HG03175 (cell line): ENCODE data around the gene ASXL1.
"Not testable (repeated sequence)": the region's sequence is repeated elsewhere in the genome, so short reads cannot be mapped to it uniquely, and the experiment has no call there.

Experiments used
- ATAC-seq: cut with Tn5 transposase; IDR thresholded peaks from one replicate; pipeline ENCODE4 v1.9.1; 2021; ENCODE audit warnings: mild to moderate bottlenecking, moderate library complexity; ENCODE audit not compliant: unreplicated experiment

The ASXL1 gene

GRCh38 chr20:32359633-32360332 is 1.7 kb downstream of the ASXL1 start:
- ATAC-seq, result no peak

- no peak for ATAC-seq
Observed at GRCh38 chr20:32360333-32360634, 2.2 kb downstream of the ASXL1 start.

GRCh38 chr20:32362901-32363364 is 4.8 kb downstream of the ASXL1 start:
- no peak for ATAC-seq

- ATAC-seq, result no peak
Observed at GRCh38 chr20:32363492-32363891, 5.4 kb downstream of the ASXL1 start.

GRCh38 chr20:32364554-32365208 is 6.5 kb downstream of the ASXL1 start:
- ATAC-seq, result no peak

- ATAC-seq, result no peak
Observed at GRCh38 chr20:32365564-32365963, 7.4 kb downstream of the ASXL1 start.

- no peak for ATAC-seq
Observed at GRCh38 chr20:32366380-32366779, 8.2 kb downstream of the ASXL1 start.

- ATAC-seq, result no peak
Observed at GRCh38 chr20:32368323-32368722, 10.2 kb downstream of the ASXL1 start.

GRCh38 chr20:32368925-32369324 is 10.8 kb downstream of the ASXL1 start:
- peak; percentile 43 for ATAC-seq

GRCh38 chr20:32370897-32371296 is 12.8 kb downstream of the ASXL1 start:
- ATAC-seq, result no peak

- ATAC-seq, result no peak
Observed at GRCh38 chr20:32378461-32378860, 20.3 kb downstream of the ASXL1 start.

GRCh38 chr20:32380037-32380436 is 21.9 kb downstream of the ASXL1 start:
- not testable (repeated sequence) for ATAC-seq

- ATAC-seq, result no peak
Observed at GRCh38 chr20:32380745-32381144, 22.6 kb downstream of the ASXL1 start.

- no peak for ATAC-seq
Observed at GRCh38 chr20:32382102-32382950, 24.2 kb downstream of the ASXL1 start.

- ATAC-seq, result not testable (repeated sequence)
Observed at GRCh38 chr20:32383441-32383840, 25.3 kb downstream of the ASXL1 start.

- ATAC-seq, result no peak
Observed at GRCh38 chr20:32385541-32385940, 27.4 kb downstream of the ASXL1 start.

- ATAC-seq, result no peak
Observed at GRCh38 chr20:32386091-32386490, 28.0 kb downstream of the ASXL1 start.

GRCh38 chr20:32387252-32387651 is 29.1 kb downstream of the ASXL1 start:
- ATAC-seq, result no peak

- no peak for ATAC-seq
Observed at GRCh38 chr20:32391003-32391402, 32.9 kb downstream of the ASXL1 start.

GRCh38 chr20:32395066-32395465 is 36.9 kb downstream of the ASXL1 start:
- no peak for ATAC-seq

GRCh38 chr20:32396646-32397160 is 38.6 kb downstream of the ASXL1 start:
- ATAC-seq, result no peak
